ENCODE data around the gene NHS.

DNA sequence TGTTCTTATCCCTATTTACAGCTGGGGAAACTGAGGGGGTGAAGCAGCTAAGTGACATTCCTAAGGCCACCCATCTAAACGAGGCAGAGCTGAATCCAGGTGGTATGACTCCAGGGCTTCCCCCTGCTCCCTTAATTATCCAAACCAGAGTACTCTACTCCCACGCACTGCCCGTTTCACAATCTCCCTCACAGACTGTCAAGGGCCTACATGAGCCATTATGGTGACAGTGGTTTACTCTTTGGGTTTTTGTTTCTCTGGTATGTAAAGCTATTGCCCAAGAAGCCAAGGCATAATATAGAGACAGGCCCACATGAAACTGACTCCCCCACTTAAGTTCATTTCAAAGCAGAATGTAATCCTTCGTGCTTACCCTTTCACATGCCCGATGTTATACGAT, 95.1 kb downstream of the NHS start:
- TF ChIP-seq, protein P1, sequence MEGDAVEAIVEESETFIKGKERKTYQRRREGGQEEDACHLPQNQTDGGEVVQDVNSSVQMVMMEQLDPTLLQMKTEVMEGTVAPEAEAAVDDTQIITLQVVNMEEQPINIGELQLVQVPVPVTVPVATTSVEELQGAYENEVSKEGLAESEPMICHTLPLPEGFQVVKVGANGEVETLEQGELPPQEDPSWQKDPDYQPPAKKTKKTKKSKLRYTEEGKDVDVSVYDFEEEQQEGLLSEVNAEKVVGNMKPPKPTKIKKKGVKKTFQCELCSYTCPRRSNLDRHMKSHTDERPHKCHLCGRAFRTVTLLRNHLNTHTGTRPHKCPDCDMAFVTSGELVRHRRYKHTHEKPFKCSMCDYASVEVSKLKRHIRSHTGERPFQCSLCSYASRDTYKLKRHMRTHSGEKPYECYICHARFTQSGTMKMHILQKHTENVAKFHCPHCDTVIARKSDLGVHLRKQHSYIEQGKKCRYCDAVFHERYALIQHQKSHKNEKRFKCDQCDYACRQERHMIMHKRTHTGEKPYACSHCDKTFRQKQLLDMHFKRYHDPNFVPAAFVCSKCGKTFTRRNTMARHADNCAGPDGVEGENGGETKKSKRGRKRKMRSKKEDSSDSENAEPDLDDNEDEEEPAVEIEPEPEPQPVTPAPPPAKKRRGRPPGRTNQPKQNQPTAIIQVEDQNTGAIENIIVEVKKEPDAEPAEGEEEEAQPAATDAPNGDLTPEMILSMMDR (IDR thresholded peaks at IDR 0.05; ENCODE audit: low read length): no peak
- TF ChIP-seq EZH2 (optimal IDR thresholded peaks at IDR 0.05; ENCODE audit: low read depth, low read length) (no peak), EZH2phosphoT487 (IDR thresholded peaks at IDR 0.05; ENCODE audit: low read length) (no peak)
